ENCODE results near the gene SMG6. TPM values are rescaled to one million over a fixed set of nuclear protein-coding genes. Genes with fewer than 3 reads are reported as not detected.

Gene SMG6
- total and polyA plus RNA-seq, 2 donors (not counting 1 experiment from before 2014, with no cell fraction given) = 10.6 to 35.5 TPM

DNA sequence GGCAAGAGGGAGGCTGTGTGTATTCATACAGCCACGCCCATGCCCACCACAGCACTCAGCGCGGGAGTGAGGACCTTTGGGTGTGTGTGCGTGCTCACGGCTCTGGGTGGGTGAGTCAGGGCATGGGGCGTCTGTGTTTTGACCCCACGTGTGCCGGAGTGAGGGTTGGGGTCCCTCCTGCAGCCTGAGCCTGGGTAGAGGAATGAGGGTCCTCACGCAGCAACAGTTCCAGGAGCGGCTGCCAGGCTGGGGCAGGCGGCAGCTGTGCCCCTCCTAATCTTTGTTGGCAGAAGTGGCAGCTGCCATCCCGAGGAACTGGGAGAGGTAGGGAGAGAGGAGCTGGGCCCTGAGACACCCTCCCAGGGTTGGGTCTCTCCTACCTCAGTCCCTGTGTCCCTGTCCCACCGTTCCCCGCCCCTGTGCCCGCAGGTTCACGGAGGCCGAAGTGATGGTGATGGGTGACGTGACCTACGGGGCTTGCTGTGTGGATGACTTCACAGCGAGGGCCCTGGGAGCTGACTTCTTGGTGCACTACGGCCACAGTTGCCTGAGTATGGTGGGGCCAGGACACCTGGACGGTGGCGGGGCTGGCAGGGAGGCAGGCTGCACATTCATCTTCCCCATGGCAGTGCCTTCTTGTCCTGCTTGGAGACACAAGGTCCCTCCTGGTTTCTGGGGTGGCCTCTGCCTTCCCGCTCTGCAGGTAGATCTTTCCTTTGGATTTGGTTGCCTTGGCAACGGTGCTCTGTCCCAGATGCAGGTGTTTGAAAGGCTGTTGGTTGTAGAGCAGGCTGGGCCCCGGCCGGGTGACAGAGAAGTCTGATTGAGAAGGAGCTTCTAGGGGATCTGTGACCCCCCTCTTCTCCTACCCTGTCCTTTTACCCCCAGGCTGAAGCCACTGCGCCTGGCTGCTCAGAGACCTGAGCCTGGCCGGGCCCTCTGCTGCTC, 267.8 kb downstream of the SMG6 start:
- intact Hi-C loops (cut with micrococcal nuclease) = no loop called here
- Histone ChIP-seq H2AFZ (ENCODE audit: insufficient read depth, low read depth, low read length, poor library complexity, severe bottlenecking) (no peak overlapping the region), H3K27ac (ENCODE audit: low read length in 2 of 2) (no peak overlapping the region), H3K4me3 (ENCODE audit: control extremely low read depth in 1 of 5, extremely low read depth in 1 of 5, insufficient read depth in 1 of 5, low read depth in 2 of 5, low read length in 4 of 5) (no peak overlapping the region), H3K27me3 (replicated peaks in 1 of 4; ENCODE audit: control extremely low read depth in 1 of 4, control insufficient read depth in 3 of 4, insufficient read depth in 4 of 4, low read length in 3 of 4) (no peaks in the 10 kb centered on the region), H3K9ac (ENCODE audit: low read length) (no peak overlapping the region), H3K79me2 (ENCODE audit: control insufficient read depth, insufficient read depth, low read length) (peaks cover 33% of the 10 kb centered on the region), H4K20me1 (ENCODE audit: control insufficient read depth, insufficient read depth, low read length, poor library complexity, severe bottlenecking) (peaks cover 34% of the 10 kb centered on the region), H3K9me3 (ENCODE audit: control extremely low read depth in 1 of 3, control insufficient read depth in 2 of 3, insufficient read depth in 1 of 3, low read length in 2 of 3) (no peaks in the 10 kb centered on the region), H3K4me2 (replicated peaks; ENCODE audit: low read depth, low read length, poor library complexity, severe bottlenecking) (no peak overlapping the region), H3K36me3 (replicated peaks in 1 of 2; ENCODE audit: control extremely low read depth in 1 of 2, control insufficient read depth in 1 of 2, extremely low read depth in 1 of 2, insufficient read depth in 2 of 2, low read length in 1 of 2) (peaks cover 0 to 49% of the 10 kb centered on the region in 2 experiments), H3K4me1 (ENCODE audit: control insufficient read depth in 2 of 2, insufficient read depth in 2 of 2, low read length in 2 of 2) (peaks cover 4 to 28% of the 10 kb centered on the region in 2 donors)
- no peak for TF ChIP-seq EZH2 (IDR thresholded peaks at IDR 0.05; ENCODE audit: borderline replicate concordance, insufficient read depth, low read depth, low read length, poor library complexity, severe bottlenecking)
- TF ChIP-seq, protein P1, sequence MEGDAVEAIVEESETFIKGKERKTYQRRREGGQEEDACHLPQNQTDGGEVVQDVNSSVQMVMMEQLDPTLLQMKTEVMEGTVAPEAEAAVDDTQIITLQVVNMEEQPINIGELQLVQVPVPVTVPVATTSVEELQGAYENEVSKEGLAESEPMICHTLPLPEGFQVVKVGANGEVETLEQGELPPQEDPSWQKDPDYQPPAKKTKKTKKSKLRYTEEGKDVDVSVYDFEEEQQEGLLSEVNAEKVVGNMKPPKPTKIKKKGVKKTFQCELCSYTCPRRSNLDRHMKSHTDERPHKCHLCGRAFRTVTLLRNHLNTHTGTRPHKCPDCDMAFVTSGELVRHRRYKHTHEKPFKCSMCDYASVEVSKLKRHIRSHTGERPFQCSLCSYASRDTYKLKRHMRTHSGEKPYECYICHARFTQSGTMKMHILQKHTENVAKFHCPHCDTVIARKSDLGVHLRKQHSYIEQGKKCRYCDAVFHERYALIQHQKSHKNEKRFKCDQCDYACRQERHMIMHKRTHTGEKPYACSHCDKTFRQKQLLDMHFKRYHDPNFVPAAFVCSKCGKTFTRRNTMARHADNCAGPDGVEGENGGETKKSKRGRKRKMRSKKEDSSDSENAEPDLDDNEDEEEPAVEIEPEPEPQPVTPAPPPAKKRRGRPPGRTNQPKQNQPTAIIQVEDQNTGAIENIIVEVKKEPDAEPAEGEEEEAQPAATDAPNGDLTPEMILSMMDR (IDR thresholded peaks at IDR 0.05) = no peak
- H3K4me1 Mint-ChIP-seq = peaks cover 24% of the 10 kb centered on the region
- H3K27ac Mint-ChIP-seq = no peak overlapping the region
- 98% methylated on average over 26 of the region's 29 CpGs for WGBS (ENCODE audit: insufficient coverage)
- no peak overlapping the region for H3K4me3 Mint-ChIP-seq
- no peaks in the 10 kb centered on the region for H3K27me3 Mint-ChIP-seq
- ATAC-seq (ENCODE audit: low read depth) = no peak
- ChIA-PET CTCF (no interaction called here), POLR2A (no interaction called here)
- no peak for DNase-seq
- no peaks in the 10 kb centered on the region for H3K9me3 Mint-ChIP-seq (ENCODE audit: insufficient read depth)

All from B cell (primary cell).